ENCODE results near the gene VPS35L. TPM values are rescaled to one million over a fixed set of nuclear protein-coding genes. Genes with fewer than 3 reads are reported as not detected.

The VPS35L gene
- total RNA-seq, 1 donor from 2014 or later = 45.0 TPM

DNA sequence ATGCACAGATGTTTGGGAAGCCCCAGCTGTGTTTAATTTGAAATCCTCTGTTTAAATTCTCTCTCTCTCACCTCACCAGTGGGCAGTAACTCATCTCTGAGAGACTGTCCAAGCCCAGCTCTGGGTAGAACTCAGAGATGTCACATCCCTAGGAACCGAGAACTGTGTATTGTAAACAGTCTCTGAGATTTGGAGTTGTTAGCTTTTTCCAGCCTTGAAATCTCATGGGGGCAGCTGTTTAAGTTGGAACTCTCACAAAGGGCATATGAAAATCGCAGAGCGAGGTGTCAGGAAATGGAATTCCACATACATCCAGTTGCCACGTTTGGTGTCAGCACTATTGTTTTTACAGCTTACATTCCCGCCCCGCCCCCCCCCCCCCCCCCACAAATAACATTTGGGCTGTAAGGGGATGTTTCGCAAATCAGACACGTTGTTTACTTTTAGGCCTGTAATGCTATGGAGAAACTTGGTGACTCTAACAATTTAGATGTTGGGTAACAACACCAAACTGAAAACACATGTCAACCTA lies 34.3 kb downstream of the VPS35L start:
- DNase-seq (ENCODE audit: low read depth) = peak; percentile 38
- peaks cover 5% of the 10 kb centered on the region for H3K36me3 Mint-ChIP-seq (ENCODE audit: low read depth, unreplicated experiment)
- H3K9me3 Mint-ChIP-seq (ENCODE audit: unreplicated experiment) = no peaks in the 10 kb centered on the region
- peaks cover 3% of the 10 kb centered on the region for H3K4me1 ChIP-seq (ENCODE audit: insufficient read depth, low read length)
- H3K27me3 Mint-ChIP-seq (ENCODE audit: low read depth, unreplicated experiment) = no peaks in the 10 kb centered on the region
- no peaks in the 10 kb centered on the region for H3K79me2 ChIP-seq (ENCODE audit: insufficient read depth, low read length)
- H3K27me3 ChIP-seq (ENCODE audit: insufficient read depth, low read length) = no peaks in the 10 kb centered on the region
- H2AFZ ChIP-seq (ENCODE audit: low read depth, low read length) = no peak overlapping the region
- H3K27ac ChIP-seq (ENCODE audit: low read depth, low read length) = no peak overlapping the region
- H3K4me3 Mint-ChIP-seq (ENCODE audit: unreplicated experiment) = no peak overlapping the region
- no peak for TF ChIP-seq EZH2 (IDR thresholded peaks at IDR 0.05; ENCODE audit: insufficient read depth, low read length)
- TF ChIP-seq, protein P1, sequence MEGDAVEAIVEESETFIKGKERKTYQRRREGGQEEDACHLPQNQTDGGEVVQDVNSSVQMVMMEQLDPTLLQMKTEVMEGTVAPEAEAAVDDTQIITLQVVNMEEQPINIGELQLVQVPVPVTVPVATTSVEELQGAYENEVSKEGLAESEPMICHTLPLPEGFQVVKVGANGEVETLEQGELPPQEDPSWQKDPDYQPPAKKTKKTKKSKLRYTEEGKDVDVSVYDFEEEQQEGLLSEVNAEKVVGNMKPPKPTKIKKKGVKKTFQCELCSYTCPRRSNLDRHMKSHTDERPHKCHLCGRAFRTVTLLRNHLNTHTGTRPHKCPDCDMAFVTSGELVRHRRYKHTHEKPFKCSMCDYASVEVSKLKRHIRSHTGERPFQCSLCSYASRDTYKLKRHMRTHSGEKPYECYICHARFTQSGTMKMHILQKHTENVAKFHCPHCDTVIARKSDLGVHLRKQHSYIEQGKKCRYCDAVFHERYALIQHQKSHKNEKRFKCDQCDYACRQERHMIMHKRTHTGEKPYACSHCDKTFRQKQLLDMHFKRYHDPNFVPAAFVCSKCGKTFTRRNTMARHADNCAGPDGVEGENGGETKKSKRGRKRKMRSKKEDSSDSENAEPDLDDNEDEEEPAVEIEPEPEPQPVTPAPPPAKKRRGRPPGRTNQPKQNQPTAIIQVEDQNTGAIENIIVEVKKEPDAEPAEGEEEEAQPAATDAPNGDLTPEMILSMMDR (IDR thresholded peaks at IDR 0.05; ENCODE audit: insufficient read depth, low read depth, low read length) = no peak
- no peaks in the 10 kb centered on the region for H4K20me1 ChIP-seq (ENCODE audit: insufficient read depth, low read length)
- H3K9me3 ChIP-seq (ENCODE audit: insufficient read depth, low read depth, low read length) = no peaks in the 10 kb centered on the region
- peak overlapping the region; percentile 72 for H3K27ac Mint-ChIP-seq (ENCODE audit: unreplicated experiment)
- no peak overlapping the region for H3K4me3 ChIP-seq (ENCODE audit: insufficient read depth, low read depth, low read length)
- no peak for FAIRE-seq
- H3K36me3 ChIP-seq (ENCODE audit: insufficient read depth, low read length) = peaks cover 3% of the 10 kb centered on the region
- H3K4me1 Mint-ChIP-seq (ENCODE audit: low read depth, unreplicated experiment) = peaks cover 16% of the 10 kb centered on the region
- H3K4me2 ChIP-seq (ENCODE audit: low read length) = no peak overlapping the region
- H3K9ac ChIP-seq (ENCODE audit: low read length) = no peak overlapping the region

DNA sequence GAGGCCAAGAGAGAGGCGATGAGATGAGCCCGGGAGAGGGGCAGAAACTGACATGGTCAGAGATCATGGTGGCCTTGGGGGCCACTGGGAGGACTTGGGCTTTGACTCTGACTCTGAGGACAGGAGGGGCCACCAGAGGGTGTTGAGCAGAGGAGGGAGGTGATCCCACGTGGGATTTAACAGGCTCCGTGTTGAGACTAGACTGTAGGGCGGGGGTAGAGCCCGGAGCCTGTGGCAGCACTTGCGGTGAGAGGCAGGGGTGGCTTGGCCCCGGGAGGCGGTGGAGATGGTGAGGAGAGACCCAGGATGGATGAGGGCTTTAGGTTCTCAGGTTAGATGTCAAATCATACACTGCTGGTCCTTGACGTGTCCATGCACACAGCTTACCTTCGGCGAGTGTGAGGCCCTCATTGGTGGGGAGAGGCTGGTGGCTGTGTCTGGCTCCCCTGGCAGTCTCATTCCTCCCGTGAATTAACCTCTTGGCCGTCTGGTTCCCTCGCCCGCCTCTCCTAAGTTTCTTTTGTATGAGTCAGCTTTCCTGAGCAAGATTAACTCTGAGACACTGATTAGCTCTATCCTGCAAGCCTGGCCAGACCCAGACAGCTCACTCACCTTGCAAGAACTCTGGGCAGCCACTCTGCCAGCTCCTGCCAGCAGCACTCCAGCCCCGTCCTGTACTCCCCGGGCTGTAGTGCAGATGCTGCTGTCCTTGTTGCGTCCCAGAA lies 39.7 kb downstream of the VPS35L start:
- Histone ChIP-seq H2AFZ (ENCODE audit: low read depth, low read length) (peak overlapping the region; percentile 14), H3K27me3 (ENCODE audit: insufficient read depth, low read length) (no peaks in the 10 kb centered on the region), H3K9ac (ENCODE audit: low read length) (peak overlapping the region; percentile 55), H3K4me2 (ENCODE audit: low read length) (peak overlapping the region; percentile 54), H3K4me1 (ENCODE audit: insufficient read depth, low read length) (peaks cover 11% of the 10 kb centered on the region), H3K4me3 (ENCODE audit: insufficient read depth, low read depth, low read length) (no peak overlapping the region), H3K27ac (ENCODE audit: low read depth, low read length) (peak overlapping the region; percentile 81), H3K36me3 (ENCODE audit: insufficient read depth, low read length) (peaks cover 8% of the 10 kb centered on the region), H3K9me3 (ENCODE audit: insufficient read depth, low read depth, low read length) (no peaks in the 10 kb centered on the region), H3K79me2 (ENCODE audit: insufficient read depth, low read length) (no peaks in the 10 kb centered on the region), H4K20me1 (ENCODE audit: insufficient read depth, low read length) (peaks cover 4% of the 10 kb centered on the region)
- Mint-ChIP-seq H3K4me3 (ENCODE audit: unreplicated experiment) (peak overlapping the region; percentile 57), H3K9me3 (ENCODE audit: unreplicated experiment) (no peaks in the 10 kb centered on the region), H3K27me3 (ENCODE audit: low read depth, unreplicated experiment) (no peaks in the 10 kb centered on the region), H3K4me1 (ENCODE audit: low read depth, unreplicated experiment) (peaks cover 20% of the 10 kb centered on the region), H3K36me3 (ENCODE audit: low read depth, unreplicated experiment) (peaks cover 9% of the 10 kb centered on the region), H3K27ac (ENCODE audit: unreplicated experiment) (peak overlapping the region; percentile 95)
- TF ChIP-seq EZH2 (IDR thresholded peaks at IDR 0.05; ENCODE audit: insufficient read depth, low read length) = no peak
- TF ChIP-seq, protein P1 (IDR thresholded peaks at IDR 0.05; ENCODE audit: insufficient read depth, low read depth, low read length) = no peak
- DNase-seq (ENCODE audit: low read depth) = peak; percentile 93
- no peak for FAIRE-seq

Measured in astrocyte (in vitro differentiated cells and primary cell).